HG03108 (cell line): ENCODE measurements around the gene FA2H.

Experiments used
- ATAC-seq: cut with Tn5 transposase; IDR thresholded peaks from one replicate; pipeline ENCODE4 v1.9.1; 2021; ENCODE audit warnings: moderate library complexity; ENCODE audit not compliant: unreplicated experiment

FA2H gene

DNA sequence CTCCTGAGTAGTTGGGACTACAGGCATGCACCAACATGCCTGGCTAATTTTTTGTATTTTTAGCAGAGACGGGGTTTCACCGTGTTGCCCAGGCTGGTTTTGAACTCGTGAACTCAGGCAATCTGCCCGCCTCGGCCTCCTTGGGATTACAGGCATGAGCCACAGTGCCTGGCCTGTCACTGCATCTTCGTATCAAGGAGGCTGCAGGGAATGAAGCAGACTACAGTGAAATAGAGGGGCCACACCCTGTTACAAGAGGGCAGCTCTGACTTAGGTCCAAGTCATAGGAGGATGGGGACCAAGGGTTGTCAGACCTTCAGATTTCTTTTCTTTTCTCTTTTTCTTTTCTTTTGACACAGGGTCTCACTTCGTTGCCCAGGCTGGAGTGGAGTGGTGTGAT lies 28.7 kb downstream of the FA2H start:
- no peak for ATAC-seq

GRCh38 chr16:74745109-74745615 lies 29.5 kb downstream of the FA2H start:
- no peak for ATAC-seq

- ATAC-seq, result no peak
These were observed 30.1 kb downstream of the FA2H start for GRCh38 chr16:74744566-74744965.

DNA sequence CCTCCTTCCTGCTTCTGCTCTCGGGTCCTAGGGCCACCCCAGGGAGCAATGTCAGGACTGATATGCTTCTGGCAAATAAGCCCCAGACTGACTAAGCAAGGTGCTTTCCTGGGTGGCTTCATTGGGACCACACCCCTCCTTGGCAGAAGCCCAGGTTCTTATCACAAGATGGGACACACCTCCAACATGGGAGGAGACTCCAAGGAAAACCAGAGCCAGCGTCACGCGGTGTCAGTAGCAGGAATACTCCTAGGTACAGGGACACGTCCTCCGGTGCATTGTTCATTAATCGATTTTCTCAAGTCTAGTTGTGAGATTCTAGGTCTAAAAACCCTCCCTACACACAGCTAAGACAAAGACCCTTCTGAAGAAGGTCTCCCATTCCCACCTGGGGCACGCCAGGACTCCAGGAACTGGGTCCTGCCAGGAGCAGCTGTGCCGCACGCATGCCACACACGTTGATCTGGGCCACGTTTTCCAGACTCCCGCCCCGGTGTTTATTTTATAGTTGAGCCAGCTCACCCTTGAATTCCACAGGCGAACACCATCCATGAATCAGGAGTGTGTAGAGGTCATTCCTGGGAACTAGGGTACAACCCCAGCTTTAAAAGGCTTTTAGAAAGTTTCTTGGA lies 30.8 kb downstream of the FA2H start:
- no peak for ATAC-seq

- ATAC-seq, result no peak
These were observed 31.5 kb downstream of the FA2H start for GRCh38 chr16:74743045-74743667.

DNA sequence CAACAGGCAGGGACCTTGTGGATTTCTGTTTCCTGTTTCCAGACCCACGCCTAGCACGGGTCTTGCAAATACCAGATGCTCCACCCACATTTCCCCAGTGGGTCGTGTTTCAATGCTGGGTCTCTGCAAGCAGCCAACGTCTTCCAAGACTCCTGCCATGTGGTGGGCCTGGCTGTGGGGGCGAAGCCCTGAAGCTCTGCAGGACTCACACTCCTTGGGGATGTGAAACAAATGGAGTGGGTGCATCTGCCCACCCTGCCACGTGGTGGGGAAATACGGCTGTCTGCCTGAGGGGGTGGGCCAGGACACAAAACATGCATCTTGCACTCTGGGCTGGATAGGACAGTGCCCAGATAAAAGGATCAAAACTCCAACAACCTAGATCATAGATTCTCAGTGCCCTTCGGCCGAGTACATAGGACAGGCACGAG lies 32.6 kb downstream of the FA2H start:
- ATAC-seq, result no peak

DNA sequence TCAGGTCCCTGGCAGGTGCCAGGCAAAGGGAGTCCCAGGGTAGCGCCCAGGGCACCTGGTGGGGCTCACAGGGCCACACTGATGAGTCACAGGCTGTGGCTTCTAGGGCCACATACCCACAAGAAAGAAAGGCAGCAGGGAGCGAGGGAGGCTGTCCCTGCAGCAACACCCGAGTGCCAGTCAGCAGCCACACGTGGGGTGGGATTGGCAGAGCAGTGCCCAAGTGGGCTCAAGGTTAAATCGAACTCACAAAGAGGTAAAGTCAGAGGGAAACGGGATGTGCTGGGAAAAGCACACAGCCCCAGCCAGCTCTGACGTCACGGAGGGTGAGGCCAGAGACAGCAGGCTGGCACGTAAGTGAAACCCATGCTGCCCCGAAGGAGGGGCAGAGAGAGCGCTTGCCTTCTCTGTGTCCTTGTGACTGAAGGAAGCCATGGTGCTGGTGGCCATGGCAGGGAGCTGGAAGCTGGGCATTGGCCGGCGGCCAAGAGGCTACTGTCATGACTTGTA lies 33.8 kb downstream of the FA2H start:
- ATAC-seq, result no peak

DNA sequence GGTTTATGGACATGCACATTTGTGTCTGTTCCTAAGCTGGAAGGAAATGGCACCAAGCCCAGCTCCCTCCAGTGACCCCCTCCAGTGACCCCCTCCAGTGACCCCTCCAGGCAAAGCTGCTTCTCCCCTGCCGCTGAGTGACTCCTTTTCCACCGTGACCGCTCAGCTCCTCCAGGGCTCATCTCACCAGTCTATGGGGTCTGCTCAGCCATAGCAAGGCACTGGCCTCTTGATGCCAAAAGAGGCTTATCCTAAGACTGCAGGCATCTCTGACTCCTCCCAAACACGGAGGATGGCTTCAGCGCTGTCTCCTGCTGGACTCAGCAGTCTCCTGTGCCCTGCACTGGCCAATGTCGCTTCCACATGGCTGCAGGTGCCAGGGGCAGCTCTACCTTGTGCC lies 35.3 kb downstream of the FA2H start:
- ATAC-seq, result no peak

DNA sequence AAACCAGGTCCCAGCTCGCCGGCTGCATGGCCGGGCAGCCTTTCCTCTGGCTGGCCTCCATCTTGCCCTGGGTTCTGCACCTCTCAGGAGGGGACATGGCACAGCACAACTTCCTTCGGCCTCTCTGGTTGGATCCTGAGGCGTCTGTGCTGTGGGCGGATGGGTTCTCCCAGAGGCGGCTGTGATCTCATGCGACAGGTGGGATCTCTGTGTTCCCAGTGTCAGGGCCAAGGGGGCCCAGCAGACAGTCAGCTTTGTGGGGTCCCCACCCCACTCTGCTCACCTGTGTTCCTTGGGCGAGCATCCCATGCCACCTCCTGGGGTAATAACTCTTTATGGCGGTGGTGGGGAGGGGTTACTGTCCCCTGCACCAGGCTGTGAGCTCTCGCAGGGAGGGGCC lies 35.8 kb downstream of the FA2H start:
- ATAC-seq, result no peak

DNA sequence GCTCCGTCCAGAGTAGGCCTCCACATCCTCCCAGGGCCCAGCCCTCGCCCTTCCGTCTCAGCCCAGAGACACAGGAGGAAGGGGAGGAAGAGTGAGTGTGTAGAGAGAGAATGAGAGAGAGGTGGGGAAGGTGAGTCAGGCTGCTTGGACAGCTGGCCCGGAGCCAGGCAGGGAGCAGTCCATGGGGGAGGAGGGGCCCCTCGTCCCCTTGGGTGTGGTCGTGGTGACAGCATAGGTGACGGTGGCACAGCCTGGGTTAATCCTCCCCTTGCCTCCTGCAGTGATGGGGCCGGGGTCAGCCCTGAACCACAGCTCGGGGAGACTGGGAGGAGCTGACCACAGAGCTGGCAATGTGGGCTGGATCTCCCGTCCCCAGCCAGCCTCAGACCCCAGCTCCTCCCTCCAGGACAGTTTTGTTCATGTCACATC lies 36.5 kb downstream of the FA2H start:
- ATAC-seq, result no peak

GRCh38 chr16:74737521-74737920 lies 37.1 kb downstream of the FA2H start:
- no peak for ATAC-seq

DNA sequence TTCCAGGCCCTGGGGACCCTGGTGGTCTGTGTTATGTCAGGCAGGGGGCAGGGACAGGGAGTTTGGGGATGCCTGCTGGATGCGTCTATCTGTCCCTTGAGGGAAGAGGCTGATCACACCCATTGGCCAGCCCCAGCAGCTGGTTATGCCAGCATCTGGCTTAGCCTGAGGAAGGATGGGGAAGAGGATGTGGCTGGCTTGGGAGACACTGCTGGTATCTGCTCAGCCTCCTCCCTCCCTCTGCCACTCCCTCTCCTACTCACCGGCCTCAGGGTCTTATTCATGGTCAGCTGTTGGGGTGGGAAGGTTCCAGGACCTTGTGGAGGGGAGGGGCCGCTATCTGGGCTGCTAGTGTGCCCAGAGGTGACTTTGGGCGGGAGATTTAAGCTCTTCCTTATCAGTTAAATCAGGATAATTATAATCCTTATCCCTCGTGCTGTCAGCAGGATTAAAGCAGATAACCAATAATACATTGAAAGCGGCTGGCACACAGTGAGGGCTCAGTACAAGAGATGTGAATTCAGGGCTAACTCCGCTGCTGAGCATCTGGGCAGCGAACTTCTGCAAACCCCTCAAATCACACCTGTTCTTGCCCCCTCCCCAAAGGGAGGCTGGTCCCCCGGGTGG lies 38.0 kb downstream of the FA2H start:
- ATAC-seq, result no peak

GRCh38 chr16:74735554-74735953 lies 39.1 kb downstream of the FA2H start:
- ATAC-seq, result no peak

- ATAC-seq, result no peak
These were observed 39.5 kb downstream of the FA2H start for GRCh38 chr16:74735162-74735452.

DNA sequence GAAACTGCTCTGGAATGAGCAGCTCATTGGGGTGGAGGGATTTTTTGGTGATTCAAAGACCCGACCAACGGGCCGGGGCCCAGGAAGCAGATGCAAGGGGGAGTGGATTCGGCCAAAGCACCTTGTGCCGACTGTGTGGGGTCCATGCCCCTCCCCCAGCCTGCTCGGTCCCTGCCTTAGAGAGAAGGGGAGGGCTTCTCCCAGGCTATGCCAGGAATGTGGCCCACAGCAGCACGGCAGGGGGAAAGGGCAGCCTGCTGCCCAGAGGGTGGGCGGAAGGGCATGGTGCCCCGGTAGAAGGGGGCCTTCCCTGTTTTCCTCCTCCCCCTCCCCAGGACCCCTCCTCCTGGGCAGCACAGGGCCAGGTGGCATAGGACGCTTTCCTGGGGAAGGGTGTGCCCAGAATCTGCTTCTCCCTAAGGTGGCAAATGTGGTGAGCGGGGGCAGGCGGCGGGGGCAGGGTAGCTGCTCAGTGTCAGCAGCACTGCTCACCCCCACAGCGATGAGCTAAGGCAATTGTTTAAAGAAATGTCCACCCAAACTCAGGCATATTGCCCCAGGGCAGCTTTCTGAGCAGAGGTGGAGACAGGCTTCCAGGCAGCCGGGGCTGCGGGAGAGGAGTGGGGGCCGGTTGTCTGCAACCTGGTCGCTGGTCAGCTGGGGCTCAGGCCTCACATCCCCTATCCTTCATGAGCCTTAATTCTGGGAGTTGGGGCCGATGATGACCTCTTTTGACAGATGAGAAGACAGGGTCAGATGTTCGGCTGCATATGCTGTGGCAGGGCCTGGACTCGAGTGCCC lies 40.1 kb downstream of the FA2H start:
- ATAC-seq, result no peak

DNA sequence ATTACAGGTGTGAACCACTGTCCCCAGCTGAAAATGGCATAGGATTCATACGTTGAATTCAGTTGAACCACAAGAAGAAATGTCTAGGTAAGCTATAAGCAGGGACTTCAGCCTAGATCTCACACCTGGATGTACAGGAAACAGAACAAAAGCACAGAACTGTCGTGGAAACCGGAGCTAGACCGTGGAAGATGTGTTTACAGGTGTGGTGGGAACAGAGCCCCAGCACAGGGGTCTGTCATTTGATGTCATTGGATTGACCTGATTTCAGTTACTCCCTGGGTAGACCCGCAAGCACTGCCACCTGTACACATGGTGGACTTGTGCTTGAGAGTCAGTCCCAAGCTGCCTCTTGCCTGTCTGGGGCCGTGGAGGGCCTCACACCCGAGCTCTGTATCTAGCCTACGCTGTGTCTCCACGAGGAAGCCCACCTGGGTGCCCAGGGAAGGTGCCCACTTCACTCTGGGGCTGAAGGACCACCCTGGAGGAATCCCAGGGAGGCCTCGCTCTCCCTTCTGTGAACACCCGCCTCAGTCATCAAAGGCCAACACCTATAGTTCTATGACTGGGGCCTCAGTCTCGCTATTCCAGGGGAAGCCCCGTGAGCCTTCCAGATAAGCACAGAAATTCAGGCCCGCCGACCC lies 41.8 kb downstream of the FA2H start:
- ATAC-seq, result no peak

DNA sequence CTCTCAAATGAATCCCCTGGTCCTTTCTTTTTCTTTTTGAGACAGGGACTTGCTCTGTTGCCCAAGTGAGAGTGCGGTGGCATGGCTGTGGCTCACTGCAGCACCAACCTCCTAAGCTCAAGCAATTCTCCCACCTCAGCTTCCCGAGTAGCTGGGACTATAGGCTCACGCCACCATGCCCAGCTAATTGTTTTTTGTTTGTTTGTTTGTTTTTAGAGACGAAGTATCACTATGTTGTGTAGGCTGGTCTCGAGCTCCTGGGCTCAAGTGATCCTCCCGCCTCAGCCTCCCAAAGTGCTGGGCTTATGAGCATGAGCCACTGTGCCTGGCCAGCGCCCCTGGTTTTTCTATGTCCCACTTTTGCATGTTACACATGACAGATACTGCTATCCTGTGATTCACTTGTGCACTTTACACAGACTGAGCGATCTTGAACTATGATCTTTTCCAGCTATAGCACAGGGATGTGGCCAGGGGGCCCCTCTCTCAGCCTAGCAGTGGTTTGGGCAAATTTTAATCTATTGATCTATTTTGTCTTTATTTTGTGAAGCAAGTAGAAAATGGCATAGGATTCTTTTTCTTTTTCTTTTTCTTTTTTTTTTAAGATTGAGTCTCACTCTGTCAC lies 42.7 kb downstream of the FA2H start:
- ATAC-seq, result no peak

DNA sequence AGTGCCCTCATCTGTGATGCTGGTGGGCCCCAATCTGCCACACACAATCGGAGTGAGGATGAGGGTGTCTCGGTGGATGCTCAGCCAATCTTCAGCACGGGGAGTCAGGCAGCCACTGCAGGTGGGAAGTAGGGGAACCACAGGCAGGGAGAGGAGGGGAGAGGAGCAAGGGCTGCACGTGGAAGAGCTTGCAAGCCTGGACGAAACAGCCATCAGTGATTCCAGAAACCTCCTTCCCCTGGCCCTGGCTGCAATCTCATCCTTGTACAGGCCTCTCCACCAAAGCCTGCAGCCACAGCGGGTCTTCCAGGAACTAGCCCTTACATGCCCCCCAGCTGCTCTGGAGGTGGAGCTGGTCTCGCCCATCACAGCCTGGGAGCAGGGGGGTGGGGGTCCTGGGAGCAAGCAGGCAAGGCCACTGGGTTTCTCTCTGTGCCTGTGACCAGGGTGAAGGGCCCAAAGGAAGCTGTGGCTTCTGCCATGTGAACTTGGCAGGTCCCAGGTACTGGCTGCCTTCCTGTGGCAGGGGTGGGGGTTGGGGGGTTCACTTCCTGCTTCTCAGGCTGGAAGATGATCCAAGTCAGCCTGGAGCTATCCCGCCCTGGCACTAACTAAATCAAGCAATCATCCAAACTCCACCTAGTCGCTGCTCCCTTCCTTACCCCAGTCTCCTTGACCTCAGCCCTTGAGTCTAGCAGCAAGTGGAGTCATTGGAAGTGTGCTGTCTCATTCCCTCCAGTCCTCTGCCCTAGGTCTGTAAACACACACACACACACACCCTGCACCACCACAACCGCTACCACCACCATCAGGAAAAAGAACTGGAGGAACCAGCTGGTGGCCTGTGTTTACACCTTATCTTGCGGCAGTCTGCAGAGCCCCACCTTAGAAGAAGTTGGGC lies 44.6 kb downstream of the FA2H start:
- no peak for ATAC-seq

GRCh38 chr16:74727903-74728302 lies 46.7 kb downstream of the FA2H start:
- ATAC-seq, result no peak

DNA sequence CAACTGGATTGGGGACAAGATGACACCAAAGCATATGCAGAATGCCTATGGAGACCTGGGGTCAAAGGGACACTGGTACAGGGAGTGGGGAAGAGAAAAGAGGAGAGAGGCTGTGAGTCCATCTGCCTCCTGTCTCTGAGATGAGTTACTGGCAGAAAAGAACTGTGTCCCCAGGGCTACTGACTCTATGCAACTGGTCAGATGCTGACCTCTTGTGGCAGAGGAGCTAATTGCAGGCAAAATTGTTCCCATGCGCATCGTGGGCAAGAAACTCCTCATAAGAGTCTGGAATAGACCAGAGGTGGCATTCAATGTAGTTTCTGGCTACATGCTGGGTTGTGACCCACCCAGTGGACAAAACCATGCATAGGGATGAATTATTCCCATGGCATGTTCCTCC lies 47.9 kb downstream of the FA2H start:
- no peak for ATAC-seq
